ENCODE results near the gene CYB561. TPM values are rescaled to one million over a fixed set of nuclear protein-coding genes. Genes with fewer than 3 reads are reported as not detected.

Gene CYB561
- total and polyA plus RNA-seq, 3 experiments from 2014 or later = 14.3 to 42.7 (median 16.6) TPM

DNA sequence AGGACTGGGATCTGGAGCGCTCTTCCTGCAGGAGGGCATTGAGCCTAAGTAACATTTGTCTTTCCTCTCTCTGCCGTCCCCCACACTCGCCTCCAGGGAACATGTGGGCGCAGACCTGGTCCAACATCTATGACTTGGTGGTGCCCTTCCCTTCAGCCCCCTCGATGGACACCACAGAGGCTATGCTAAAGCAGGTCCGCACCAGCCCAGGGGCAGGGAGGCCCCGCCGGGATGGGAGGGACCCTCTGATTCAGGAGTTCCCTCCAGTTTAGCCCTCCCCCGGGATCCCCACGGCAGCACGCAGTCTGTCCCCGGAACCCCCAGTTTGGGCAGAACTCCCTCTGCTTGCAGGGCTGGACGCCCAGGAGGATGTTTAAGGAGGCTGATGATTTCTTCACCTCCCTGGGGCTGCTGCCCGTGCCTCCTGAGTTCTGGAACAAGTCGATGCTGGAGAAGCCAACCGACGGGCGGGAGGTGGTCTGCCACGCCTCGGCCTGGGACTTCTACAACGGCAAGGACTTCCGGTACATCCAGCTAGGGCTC is 44.8 kb upstream of the CYB561 start:
- no peak overlapping the region for H3K27ac ChIP-seq (ENCODE audit: low read depth, low read length)
- Mint-ChIP-seq H3K9me3 (no peaks in the 10 kb centered on the region), H3K4me1 (no peaks in the 10 kb centered on the region), H3K4me3 (no peak overlapping the region), H3K27ac (no peak overlapping the region), H3K27me3 (peaks cover 0 to 3% of the 10 kb centered on the region in 2 donors), H3K36me3 (peaks cover 0 to 9% (median 0%) of the 10 kb centered on the region in 3 donors)
- H3K36me3 ChIP-seq (ENCODE audit: insufficient read depth, low read length) = no peaks in the 10 kb centered on the region
- ChIA-PET POLR2A (no interaction called here), CTCF (interaction anchor here (1.5 kb wide), 1 partner anchor 12 kb away, joined by 5 read pairs; no protein-coding TSS in a partner anchor)
- H3K4me3 ChIP-seq (ENCODE audit: low read length) = no peak overlapping the region
- peak in 1 of 5 donors; percentile 38 for DNase-seq
- no peaks in the 10 kb centered on the region for H3K9me3 ChIP-seq (ENCODE audit: low read length)
- H3K4me1 ChIP-seq (ENCODE audit: insufficient read depth, low read length) = no peaks in the 10 kb centered on the region
- no peaks in the 10 kb centered on the region for H3K27me3 ChIP-seq (ENCODE audit: insufficient read depth, low read length, poor library complexity, severe bottlenecking)

DNA sequence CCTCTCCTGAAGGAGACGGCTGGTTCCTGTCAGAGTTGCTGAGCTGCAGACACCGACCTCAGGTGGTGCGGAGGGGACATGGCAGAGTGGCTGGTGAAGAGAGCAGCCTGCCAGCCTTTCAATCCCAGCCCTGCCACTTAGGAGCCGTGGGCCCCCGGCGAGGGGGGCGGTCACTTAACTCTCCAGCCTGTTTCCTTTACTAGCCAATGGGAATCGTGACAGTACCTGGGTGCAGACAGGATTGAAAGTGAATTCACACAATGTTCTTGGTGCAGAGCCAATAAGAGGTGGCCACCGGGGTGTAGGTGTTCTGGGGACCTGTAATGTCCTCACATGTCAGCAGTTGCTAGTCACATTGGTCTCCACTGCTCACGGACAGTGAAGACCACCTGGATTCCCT is 44.2 kb upstream of the CYB561 start:
- no peaks in the 10 kb centered on the region for H3K9me3 ChIP-seq (ENCODE audit: low read length)
- no peak overlapping the region for H3K27ac ChIP-seq (ENCODE audit: low read depth, low read length)
- no peak overlapping the region for H3K4me3 ChIP-seq (ENCODE audit: low read length)
- peak in 1 of 5 donors; percentile 7 for DNase-seq
- H3K36me3 Mint-ChIP-seq = peaks cover 0 to 11% (median 0%) of the 10 kb centered on the region in 3 donors
- no peaks in the 10 kb centered on the region for H3K36me3 ChIP-seq (ENCODE audit: insufficient read depth, low read length)
- peaks cover 0 to 3% of the 10 kb centered on the region in 2 donors for H3K27me3 Mint-ChIP-seq
- no peak overlapping the region for H3K27ac Mint-ChIP-seq
- ChIA-PET CTCF (no interaction called here), POLR2A (no interaction called here)
- H3K4me1 ChIP-seq (ENCODE audit: insufficient read depth, low read length) = no peaks in the 10 kb centered on the region
- no peaks in the 10 kb centered on the region for H3K27me3 ChIP-seq (ENCODE audit: insufficient read depth, low read length, poor library complexity, severe bottlenecking)
- no peaks in the 10 kb centered on the region for H3K4me1 Mint-ChIP-seq
- H3K4me3 Mint-ChIP-seq = no peak overlapping the region
- H3K9me3 Mint-ChIP-seq = no peaks in the 10 kb centered on the region

DNA sequence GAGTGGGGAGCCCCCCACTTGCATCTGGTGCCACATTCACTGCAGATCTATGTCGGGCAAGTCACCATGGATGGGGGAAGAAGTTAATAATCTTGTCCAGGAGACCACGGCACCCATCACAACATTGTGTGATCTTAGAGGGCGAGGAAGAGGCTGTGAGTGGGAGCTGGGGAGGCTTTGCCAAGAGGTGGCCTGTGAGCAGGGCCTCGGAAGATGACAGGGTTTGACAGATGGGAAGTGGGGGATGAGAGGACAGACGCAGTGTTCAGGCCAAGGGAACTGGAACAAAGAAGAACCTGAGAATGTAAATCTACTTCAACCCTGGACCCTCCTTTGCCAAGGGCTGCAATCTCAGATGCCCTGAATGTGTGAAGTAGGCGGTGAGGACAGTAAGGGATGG is 43.2 kb upstream of the CYB561 start:
- ChIA-PET POLR2A (no interaction called here), CTCF (no interaction called here)
- no peak for DNase-seq
- Mint-ChIP-seq H3K4me1 (no peaks in the 10 kb centered on the region), H3K4me3 (no peak overlapping the region), H3K27me3 (peaks cover 0 to 3% of the 10 kb centered on the region in 2 donors), H3K36me3 (peaks cover 0 to 11% (median 0%) of the 10 kb centered on the region in 3 donors), H3K27ac (peak overlapping the region in 1 of 8 donors; percentile 38), H3K9me3 (no peaks in the 10 kb centered on the region)
- no peaks in the 10 kb centered on the region for H3K27me3 ChIP-seq (ENCODE audit: insufficient read depth, low read length, poor library complexity, severe bottlenecking)
- no peak overlapping the region for H3K27ac ChIP-seq (ENCODE audit: low read depth, low read length)
- H3K4me3 ChIP-seq (ENCODE audit: low read length) = no peak overlapping the region
- H3K9me3 ChIP-seq (ENCODE audit: low read length) = no peaks in the 10 kb centered on the region
- no peaks in the 10 kb centered on the region for H3K36me3 ChIP-seq (ENCODE audit: insufficient read depth, low read length)
- H3K4me1 ChIP-seq (ENCODE audit: insufficient read depth, low read length) = no peaks in the 10 kb centered on the region

DNA sequence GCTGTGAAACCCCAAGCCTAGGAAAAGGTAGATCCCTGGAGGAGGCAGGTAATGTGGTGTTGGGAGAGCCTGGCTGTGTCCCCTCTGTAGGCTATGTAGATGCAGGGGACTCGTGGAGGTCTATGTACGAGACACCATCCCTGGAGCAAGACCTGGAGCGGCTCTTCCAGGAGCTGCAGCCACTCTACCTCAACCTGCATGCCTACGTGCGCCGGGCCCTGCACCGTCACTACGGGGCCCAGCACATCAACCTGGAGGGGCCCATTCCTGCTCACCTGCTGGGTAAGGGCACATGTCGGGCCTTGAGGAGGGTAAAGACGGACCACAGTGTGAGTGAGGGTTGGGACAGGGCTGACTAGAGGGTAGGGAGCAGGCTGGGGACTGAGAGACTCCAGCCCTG is 42.7 kb upstream of the CYB561 start:
- peak in 1 of 5 donors; percentile 26 for DNase-seq
- Mint-ChIP-seq H3K36me3 (peaks cover 0 to 11% (median 0%) of the 10 kb centered on the region in 3 donors), H3K4me1 (no peaks in the 10 kb centered on the region), H3K4me3 (no peak overlapping the region), H3K27ac (no peak overlapping the region), H3K9me3 (no peaks in the 10 kb centered on the region), H3K27me3 (peaks cover 0 to 3% of the 10 kb centered on the region in 2 donors)
- no peaks in the 10 kb centered on the region for H3K36me3 ChIP-seq (ENCODE audit: insufficient read depth, low read length)
- ChIA-PET POLR2A (no interaction called here), CTCF (interaction anchor here (1.7 kb wide), 1 partner anchor 54 kb away, joined by 5 read pairs; no protein-coding TSS in a partner anchor)
- H3K9me3 ChIP-seq (ENCODE audit: low read length) = no peaks in the 10 kb centered on the region
- no peak overlapping the region for H3K27ac ChIP-seq (ENCODE audit: low read depth, low read length)
- no peaks in the 10 kb centered on the region for H3K4me1 ChIP-seq (ENCODE audit: insufficient read depth, low read length)
- H3K4me3 ChIP-seq (ENCODE audit: low read length) = no peak overlapping the region
- H3K27me3 ChIP-seq (ENCODE audit: insufficient read depth, low read length, poor library complexity, severe bottlenecking) = no peaks in the 10 kb centered on the region

DNA sequence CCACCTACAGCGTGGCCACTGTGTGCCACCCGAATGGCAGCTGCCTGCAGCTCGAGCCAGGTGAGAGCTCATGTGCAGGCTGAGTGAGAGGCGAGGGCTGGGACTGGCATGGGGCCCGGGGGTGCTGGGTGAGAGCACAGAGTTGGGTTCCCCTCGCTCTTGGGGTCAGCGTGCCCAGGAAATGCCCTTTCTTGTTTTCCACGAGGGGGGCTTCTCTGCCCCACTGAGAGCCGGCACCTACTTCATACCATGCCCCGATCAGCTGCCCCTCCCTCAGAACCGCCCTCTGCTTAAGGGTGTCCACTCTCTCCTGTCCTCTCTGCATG is 40.9 kb upstream of the CYB561 start:
- Mint-ChIP-seq H3K27me3 (peaks cover 0 to 3% of the 10 kb centered on the region in 2 donors), H3K9me3 (no peaks in the 10 kb centered on the region), H3K4me1 (no peaks in the 10 kb centered on the region), H3K27ac (peak overlapping the region in 1 of 8 donors; percentile 63), H3K4me3 (no peak overlapping the region), H3K36me3 (peaks cover 0 to 24% (median 0%) of the 10 kb centered on the region in 3 donors)
- no peaks in the 10 kb centered on the region for H3K4me1 ChIP-seq (ENCODE audit: insufficient read depth, low read length)
- H3K4me3 ChIP-seq (ENCODE audit: low read length) = no peak overlapping the region
- CTCF ChIA-PET = interaction anchor here (0.8 to 1.7 kb wide), 3 partner anchors 8 to 125 kb away, joined by 3 to 5 read pairs (median 5); no protein-coding TSS in a partner anchor
- no peaks in the 10 kb centered on the region for H3K27me3 ChIP-seq (ENCODE audit: insufficient read depth, low read length, poor library complexity, severe bottlenecking)
- no peaks in the 10 kb centered on the region for H3K36me3 ChIP-seq (ENCODE audit: insufficient read depth, low read length)
- peak in 1 of 5 donors; percentile 26 for DNase-seq
- POLR2A ChIA-PET = no interaction called here
- H3K9me3 ChIP-seq (ENCODE audit: low read length) = no peaks in the 10 kb centered on the region
- H3K27ac ChIP-seq (ENCODE audit: low read depth, low read length) = no peak overlapping the region

DNA sequence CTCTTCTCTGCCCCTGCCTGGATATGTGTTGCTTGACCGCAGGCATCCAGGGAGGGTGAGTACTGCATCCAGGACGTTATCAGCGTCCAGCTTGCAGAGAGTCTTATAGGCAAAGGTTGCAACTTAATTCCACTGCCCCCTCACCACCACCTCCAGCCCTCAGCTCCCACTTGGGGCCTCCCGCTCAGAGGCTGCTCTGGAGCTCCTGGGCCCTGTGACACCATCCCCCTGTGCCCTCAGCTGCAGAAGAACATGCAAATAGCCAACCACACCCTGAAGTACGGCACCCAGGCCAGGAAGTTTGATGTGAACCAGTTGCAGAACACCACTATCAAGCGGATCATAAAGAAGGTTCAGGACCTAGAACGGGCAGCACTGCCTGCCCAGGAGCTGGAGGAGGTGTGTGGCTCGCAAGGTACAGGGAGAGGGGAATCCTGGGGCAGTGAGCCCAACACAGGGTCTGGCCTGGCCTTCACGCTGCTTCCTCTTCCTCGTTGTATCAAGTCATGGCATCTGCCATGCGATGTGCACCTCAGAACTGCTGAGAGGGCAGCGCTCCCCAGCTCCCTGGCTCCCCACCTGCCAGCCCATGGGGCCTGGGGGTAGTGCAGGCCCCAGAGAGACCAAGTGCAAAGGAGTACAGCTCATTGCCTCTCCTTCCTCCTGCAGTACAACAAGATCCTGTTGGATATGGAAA is 40.4 kb upstream of the CYB561 start:
- Mint-ChIP-seq H3K27me3 (peaks cover 0 to 3% of the 10 kb centered on the region in 2 donors), H3K36me3 (peaks cover 0 to 24% (median 0%) of the 10 kb centered on the region in 3 donors), H3K27ac (peak overlapping the region in 1 of 8 donors; percentile 92), H3K4me1 (no peaks in the 10 kb centered on the region), H3K9me3 (no peaks in the 10 kb centered on the region), H3K4me3 (peak overlapping the region in 1 of 7 donors; percentile 57)
- Histone ChIP-seq H3K27ac (ENCODE audit: low read depth, low read length) (no peak overlapping the region), H3K36me3 (ENCODE audit: insufficient read depth, low read length) (no peaks in the 10 kb centered on the region), H3K27me3 (ENCODE audit: insufficient read depth, low read length, poor library complexity, severe bottlenecking) (no peaks in the 10 kb centered on the region), H3K9me3 (ENCODE audit: low read length) (no peaks in the 10 kb centered on the region), H3K4me3 (ENCODE audit: low read length) (no peak overlapping the region), H3K4me1 (ENCODE audit: insufficient read depth, low read length) (no peaks in the 10 kb centered on the region)
- DNase-seq = peak in 1 of 5 donors; percentile 27
- POLR2A ChIA-PET = no interaction called here
- CTCF ChIA-PET = interaction anchor here (0.8 to 1.7 kb wide), 2 partner anchors 7 to 125 kb away, joined by 3 to 5 read pairs; no protein-coding TSS in a partner anchor

DNA sequence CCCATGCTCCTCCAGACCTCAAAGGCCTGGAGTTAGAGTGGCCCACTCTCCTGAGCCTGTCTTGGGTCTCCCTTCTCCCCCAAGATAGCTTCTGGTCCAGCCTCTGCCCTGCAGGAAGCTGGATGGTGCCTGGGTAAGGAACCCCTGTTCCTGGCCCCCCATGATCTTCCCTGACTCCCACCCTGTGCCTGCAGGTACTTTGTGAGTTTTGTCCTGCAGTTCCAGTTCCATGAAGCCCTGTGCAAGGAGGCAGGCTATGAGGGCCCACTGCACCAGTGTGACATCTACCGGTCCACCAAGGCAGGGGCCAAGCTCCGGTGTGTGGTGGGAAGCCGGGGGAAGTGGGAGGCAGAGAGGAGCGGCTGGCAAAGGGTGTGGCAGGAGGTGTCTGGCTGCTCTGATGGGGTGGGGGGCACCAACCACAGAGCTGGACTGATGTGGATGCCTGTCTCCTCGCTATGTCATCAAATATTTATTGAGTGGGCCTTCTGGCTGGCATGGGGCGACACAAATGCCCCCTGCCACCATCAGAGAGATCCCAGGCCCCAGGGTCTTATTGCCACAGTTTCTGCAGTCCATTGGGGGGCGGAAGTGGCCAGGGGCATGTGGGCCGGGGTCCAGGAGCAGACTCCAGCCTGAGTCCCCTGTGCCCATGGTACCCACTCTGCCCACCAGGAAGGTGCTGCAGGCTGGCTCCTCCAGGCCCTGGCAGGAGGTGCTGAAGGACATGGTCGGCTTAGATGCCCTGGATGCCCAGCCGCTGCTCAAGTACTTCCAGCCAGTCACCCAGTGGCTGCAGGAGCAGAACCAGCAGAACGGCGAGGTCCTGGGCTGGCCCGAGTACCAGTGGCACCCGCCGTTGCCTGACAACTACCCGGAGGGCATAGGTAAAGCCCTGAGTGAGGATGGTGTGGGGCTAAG is 37.8 kb upstream of the CYB561 start:
- Histone ChIP-seq H3K9me3 (ENCODE audit: low read length) (no peaks in the 10 kb centered on the region), H3K27ac (ENCODE audit: low read depth, low read length) (no peak overlapping the region), H3K36me3 (ENCODE audit: insufficient read depth, low read length) (no peaks in the 10 kb centered on the region), H3K27me3 (ENCODE audit: insufficient read depth, low read length, poor library complexity, severe bottlenecking) (no peaks in the 10 kb centered on the region), H3K4me3 (ENCODE audit: low read length) (no peak overlapping the region), H3K4me1 (ENCODE audit: insufficient read depth, low read length) (no peaks in the 10 kb centered on the region)
- POLR2A ChIA-PET = no interaction called here
- Mint-ChIP-seq H3K36me3 (peaks cover 0 to 24% (median 0%) of the 10 kb centered on the region in 3 donors), H3K9me3 (no peaks in the 10 kb centered on the region), H3K27me3 (peaks cover 2 to 3% of the 10 kb centered on the region in 2 donors), H3K27ac (peak overlapping the region in 1 of 8 donors; percentile 33), H3K4me3 (no peak overlapping the region), H3K4me1 (peaks cover 3% of the 10 kb centered on the region in 3 donors)
- CTCF ChIA-PET = interaction anchor here (0.8 to 1.3 kb wide), 3 partner anchors 13 to 59 kb away, joined by 3 read pairs; no protein-coding TSS in a partner anchor
- DNase-seq = peak in 1 of 5 donors; percentile 23
